Prostate gland (tissue), 2 donors: ENCODE data around the gene CNTNAP2.

Experiments used
- CTCF ChIP-seq, 4 experiments: fragments of 200-600 bp in 2 of 4; fragments of 450-650 bp in 2 of 4; sonication (generic) in 2 of 4; IDR thresholded peaks; 1 replicate in 3 of 4; 2 replicates in 1 of 4; pipeline ENCODE4 v1.5.1; 2016 to 2019; ENCODE audit warnings: antibody characterized with exemption in 4 of 4, mild to moderate bottlenecking in 2 of 4, moderate library complexity in 2 of 4
- POLR2A ChIP-seq: fragments of 450-650 bp; IDR thresholded peaks from one replicate; pipeline ENCODE4 v1.6.1; 2016; ENCODE audit warnings: antibody characterized with exemption, mild to moderate bottlenecking
- POLR2AphosphoS5 ChIP-seq: sonication (generic); formaldehyde crosslinking; IDR thresholded peaks from one replicate; pipeline ENCODE4 v1.6.1; 2017; ENCODE audit warnings: antibody characterized with exemption

GRCh38 chr7:146736446-146737190, 620.0 kb downstream of the CNTNAP2 start:
- no peak for TF ChIP-seq CTCF (IDR thresholded peaks at IDR 0.05)
- TF ChIP-seq POLR2AphosphoS5: no peak
- no peak for TF ChIP-seq POLR2A
